ENCODE measurements around the gene KDM4F. TPM values are rescaled to one million over a fixed set of nuclear protein-coding genes. Genes with fewer than 3 reads are reported as not detected.

Gene KDM4F
- total RNA-seq, 3 donors from 2014 or later: not detected

- Histone ChIP-seq H3K36me3 (no peaks in the 10 kb centered on the region), H3K4me3 (peak overlapping the region; percentile 71 to 92 (median 82)), H3K27ac (peak overlapping the region; percentile 89 to 93), H3K27me3 (no peaks in the 10 kb centered on the region), H3K4me1 (peaks cover 3 to 7% of the 10 kb centered on the region in 2 donors), H3K9me3 (no peaks in the 10 kb centered on the region)
- intact Hi-C loops (cut with DNase I; ENCODE audit: low total_unique reads): no loop called here
- peak in 1 of 2 donors; percentile 40 for DNase-seq (ENCODE audit: low spot score in 2 of 2)
- TF ChIP-seq POLR2A (IDR thresholded peaks at IDR 0.05): peak; percentile 68
- TF ChIP-seq POLR2AphosphoS5 (IDR thresholded peaks at IDR 0.05): no peak
These were observed 39.9 kb downstream of the KDM4F start for GRCh38 chr11:95088946-95089619.

- TF ChIP-seq POLR2A (IDR thresholded peaks at IDR 0.05) (no peak), CTCF (IDR thresholded peaks at IDR 0.05) (no peak), POLR2AphosphoS5 (IDR thresholded peaks at IDR 0.05) (peak in 2 of 3 donors; percentile 32 to 80)
These were observed 40.7 kb downstream of the KDM4F start, which contains the start of gene ENDOD1 for GRCh38 chr11:95089620-95090542. Gene ENDOD1 (plus strand): TSS chr11:95089846. CDS start chr11:95089928, 82 bp downstream.

GRCh38 chr11:95091663-95092180, 42.5 kb downstream of the KDM4F start:
- DNase-seq (ENCODE audit: low spot score in 2 of 2): no peak
- Histone ChIP-seq H3K9me3 (no peaks in the 10 kb centered on the region), H3K4me1 (peaks cover 3 to 7% of the 10 kb centered on the region in 2 donors), H3K27me3 (no peaks in the 10 kb centered on the region), H3K36me3 (no peaks in the 10 kb centered on the region), H3K27ac (no peak overlapping the region), H3K4me3 (peak overlapping the region in 2 of 3 donors; percentile 82 to 92)
- intact Hi-C loops (cut with DNase I; ENCODE audit: low total_unique reads): no loop called here
- TF ChIP-seq POLR2A (IDR thresholded peaks at IDR 0.05) (no peak), CTCF (IDR thresholded peaks at IDR 0.05) (no peak)

More at GRCh38 chr11:95089620-95090542, 40.7 kb downstream of the KDM4F start, which contains the start of gene ENDOD1:
- Histone ChIP-seq H3K4me3 (peak within 1 kb of the TSS; percentile 71 to 92 (median 82)), H3K27ac (peak within 1 kb of the TSS; percentile 89 to 93), H3K36me3 (no peaks in the 10 kb centered on the region), H3K4me1 (peaks cover 3 to 7% of the 10 kb centered on the region in 2 donors), H3K27me3 (no peaks in the 10 kb centered on the region), H3K9me3 (no peaks in the 10 kb centered on the region)
- peak; percentile 72 to 73 for DNase-seq (ENCODE audit: low spot score in 2 of 2)
- intact Hi-C loops (cut with DNase I; ENCODE audit: low total_unique reads): no loop called here

GRCh38 chr11:95092549-95093324, 43.5 kb downstream of the KDM4F start:
- intact Hi-C loops (cut with DNase I; ENCODE audit: low total_unique reads): no loop called here
- no peaks in the 10 kb centered on the region for H3K9me3 ChIP-seq
- TF ChIP-seq CTCF (IDR thresholded peaks at IDR 0.05) (no peak), POLR2A (IDR thresholded peaks at IDR 0.05) (no peak)
- H3K4me3 ChIP-seq: peak overlapping the region in 1 of 3 donors; percentile 10
- H3K27me3 ChIP-seq: no peaks in the 10 kb centered on the region
- DNase-seq (ENCODE audit: low spot score in 2 of 2): no peak
- H3K27ac ChIP-seq: no peak overlapping the region
- H3K4me1 ChIP-seq: peaks cover 3 to 7% of the 10 kb centered on the region in 2 donors
- H3K36me3 ChIP-seq: no peaks in the 10 kb centered on the region

- Histone ChIP-seq H3K27me3 (no peaks in the 10 kb centered on the region), H3K4me3 (no peak overlapping the region), H3K27ac (no peak overlapping the region), H3K4me1 (peaks cover 3 to 7% of the 10 kb centered on the region in 2 donors), H3K9me3 (no peaks in the 10 kb centered on the region), H3K36me3 (no peaks in the 10 kb centered on the region)
- TF ChIP-seq CTCF (IDR thresholded peaks at IDR 0.05) (no peak), POLR2AphosphoS5 (IDR thresholded peaks at IDR 0.05) (no peak), POLR2A (IDR thresholded peaks at IDR 0.05) (no peak)
- no peak for DNase-seq (ENCODE audit: low spot score in 2 of 2)
- intact Hi-C loops (cut with DNase I; ENCODE audit: low total_unique reads): no loop called here
These were observed 44.3 kb downstream of the KDM4F start for GRCh38 chr11:95093548-95093947.
